Measurements from ENCODE around the gene ZBTB46. TPM values are rescaled to one million over a fixed set of nuclear protein-coding genes. Genes with fewer than 3 reads are reported as not detected.

The ZBTB46 gene
- total RNA-seq, 1 donor: 0.36 TPM

DNA sequence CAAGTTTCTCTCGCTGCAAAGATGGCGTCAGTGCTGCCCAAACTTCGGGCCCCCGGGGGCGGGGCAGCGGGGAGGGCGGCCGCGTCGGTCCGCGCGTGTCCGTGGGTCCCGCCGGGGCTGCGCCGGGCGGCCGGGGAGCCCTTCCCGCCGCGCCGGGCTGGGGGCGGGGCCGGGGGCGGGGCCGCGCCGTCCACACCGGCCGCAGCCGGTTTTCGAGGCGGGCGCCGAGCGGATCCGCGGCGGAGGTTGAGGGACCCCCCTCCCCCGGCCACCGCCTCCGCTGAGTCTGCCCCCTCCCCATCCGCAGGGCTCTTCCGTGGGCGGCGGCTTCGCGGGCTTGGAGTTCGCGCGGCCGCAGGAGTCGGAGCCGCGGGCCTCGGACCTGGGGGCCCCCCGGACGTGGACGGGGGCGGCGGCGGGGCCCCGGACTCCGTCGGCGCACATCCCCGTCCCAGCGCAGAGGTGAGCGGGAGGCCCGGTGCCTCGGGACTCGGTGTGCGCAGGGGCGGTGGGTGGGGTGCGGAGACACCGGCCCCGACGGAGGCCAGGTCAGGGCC lies 90.9 kb downstream of the ZBTB46 start:
- Histone ChIP-seq H3K4me2 (ENCODE audit: insufficient read depth, low read length) (peak overlapping the region; percentile 89), H3K4me1 (ENCODE audit: insufficient read depth, low read length) (peaks cover 9% of the 10 kb centered on the region), H4K20me1 (ENCODE audit: insufficient read depth, low read length) (peaks cover 9% of the 10 kb centered on the region), H3K36me3 (ENCODE audit: insufficient read depth, low read length) (peaks cover 26% of the 10 kb centered on the region), H3K79me2 (ENCODE audit: insufficient read depth, low read length) (peaks cover 4% of the 10 kb centered on the region), H2AFZ (ENCODE audit: low read length) (no peak overlapping the region), H3K27me3 (ENCODE audit: insufficient read depth, low read length) (no peaks in the 10 kb centered on the region), H3K27ac (ENCODE audit: low read depth, low read length) (peak overlapping the region; percentile 54), H3K9me3 (ENCODE audit: low read depth, low read length) (no peaks in the 10 kb centered on the region), H3K4me3 (ENCODE audit: insufficient read depth, low read length) (peak overlapping the region; percentile 77)
- TF ChIP-seq, protein P1, sequence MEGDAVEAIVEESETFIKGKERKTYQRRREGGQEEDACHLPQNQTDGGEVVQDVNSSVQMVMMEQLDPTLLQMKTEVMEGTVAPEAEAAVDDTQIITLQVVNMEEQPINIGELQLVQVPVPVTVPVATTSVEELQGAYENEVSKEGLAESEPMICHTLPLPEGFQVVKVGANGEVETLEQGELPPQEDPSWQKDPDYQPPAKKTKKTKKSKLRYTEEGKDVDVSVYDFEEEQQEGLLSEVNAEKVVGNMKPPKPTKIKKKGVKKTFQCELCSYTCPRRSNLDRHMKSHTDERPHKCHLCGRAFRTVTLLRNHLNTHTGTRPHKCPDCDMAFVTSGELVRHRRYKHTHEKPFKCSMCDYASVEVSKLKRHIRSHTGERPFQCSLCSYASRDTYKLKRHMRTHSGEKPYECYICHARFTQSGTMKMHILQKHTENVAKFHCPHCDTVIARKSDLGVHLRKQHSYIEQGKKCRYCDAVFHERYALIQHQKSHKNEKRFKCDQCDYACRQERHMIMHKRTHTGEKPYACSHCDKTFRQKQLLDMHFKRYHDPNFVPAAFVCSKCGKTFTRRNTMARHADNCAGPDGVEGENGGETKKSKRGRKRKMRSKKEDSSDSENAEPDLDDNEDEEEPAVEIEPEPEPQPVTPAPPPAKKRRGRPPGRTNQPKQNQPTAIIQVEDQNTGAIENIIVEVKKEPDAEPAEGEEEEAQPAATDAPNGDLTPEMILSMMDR (IDR thresholded peaks at IDR 0.05; ENCODE audit: extremely low read depth, low read depth, low read length): no peak
- peak; percentile 98 for DNase-seq (ENCODE audit: insufficient read length, low spot score, missing footprints)

DNA sequence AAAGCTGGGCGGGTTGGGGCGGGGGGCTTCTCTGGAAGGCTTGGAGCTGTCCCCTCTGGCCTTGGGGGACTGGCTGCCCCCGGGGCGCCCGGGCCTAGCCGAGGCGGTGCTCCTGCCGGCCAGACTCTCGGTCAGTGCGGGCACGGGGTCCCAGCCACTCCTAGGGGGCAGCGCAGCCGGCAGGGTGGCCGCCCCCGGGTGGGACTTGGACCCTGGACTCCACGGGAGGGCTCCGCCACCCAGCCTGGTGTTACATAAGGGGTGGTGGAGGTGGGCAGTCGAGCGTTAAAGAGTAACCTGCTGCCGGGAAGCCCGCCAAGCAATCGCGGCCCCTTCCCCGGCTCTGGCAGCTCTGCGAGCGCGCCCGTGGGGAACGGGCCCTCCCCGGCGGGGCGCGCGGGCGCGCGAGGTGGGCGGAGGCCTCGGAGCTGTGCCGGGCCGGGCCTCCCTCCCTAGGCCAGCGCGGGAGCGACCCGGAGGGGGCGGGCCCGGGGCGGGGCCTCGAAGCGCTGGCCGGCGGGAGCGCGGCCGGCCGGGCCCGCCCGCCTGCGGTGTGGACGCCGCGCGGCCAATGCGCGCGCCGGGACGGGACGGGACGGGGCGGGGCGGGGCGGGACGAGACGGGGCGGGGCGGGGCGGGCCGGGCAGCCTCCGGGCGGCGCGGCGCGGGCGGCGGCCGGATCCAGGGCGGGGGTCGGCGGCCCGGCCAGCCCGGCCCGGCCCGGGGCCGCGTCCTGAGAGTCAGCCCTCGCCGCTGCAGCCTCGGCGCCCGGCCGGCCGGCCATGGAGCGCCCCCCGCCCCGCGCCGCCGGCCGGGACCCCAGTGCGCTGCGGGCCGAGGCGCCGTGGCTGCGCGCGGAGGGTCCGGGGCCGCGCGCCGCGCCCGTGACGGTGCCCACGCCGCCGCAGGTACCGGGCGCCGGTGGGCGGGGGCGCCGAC lies 91.7 kb downstream of the ZBTB46 start, which contains the start of gene SLC2A4RG:
TSS of gene SLC2A4RG (plus strand) at position 647 of the 940 bp plus-strand sequence. CDS start at position 784, 137 bp downstream.
- peak; percentile 100 for DNase-seq (ENCODE audit: insufficient read length, low spot score, missing footprints)
- H3K27me3 ChIP-seq (ENCODE audit: insufficient read depth, low read length): no peaks in the 10 kb centered on the region
- H3K36me3 ChIP-seq (ENCODE audit: insufficient read depth, low read length): peaks cover 26% of the 10 kb centered on the region
- TF ChIP-seq, protein P1 (IDR thresholded peaks at IDR 0.05; ENCODE audit: extremely low read depth, low read depth, low read length): no peak
- H3K27ac ChIP-seq (ENCODE audit: low read depth, low read length): peak within 1 kb of the TSS; percentile 54
- peaks cover 9% of the 10 kb centered on the region for H3K4me1 ChIP-seq (ENCODE audit: insufficient read depth, low read length)
- no peaks in the 10 kb centered on the region for H3K9me3 ChIP-seq (ENCODE audit: low read depth, low read length)
- H3K79me2 ChIP-seq (ENCODE audit: insufficient read depth, low read length): peaks cover 4% of the 10 kb centered on the region
- peaks cover 12% of the 10 kb centered on the region for H4K20me1 ChIP-seq (ENCODE audit: insufficient read depth, low read length)
- H2AFZ ChIP-seq (ENCODE audit: low read length): no peak within 1 kb of the TSS
- H3K4me2 ChIP-seq (ENCODE audit: insufficient read depth, low read length): peak within 1 kb of the TSS; percentile 89
- H3K4me3 ChIP-seq (ENCODE audit: insufficient read depth, low read length): peak within 1 kb of the TSS; percentile 77

DNA sequence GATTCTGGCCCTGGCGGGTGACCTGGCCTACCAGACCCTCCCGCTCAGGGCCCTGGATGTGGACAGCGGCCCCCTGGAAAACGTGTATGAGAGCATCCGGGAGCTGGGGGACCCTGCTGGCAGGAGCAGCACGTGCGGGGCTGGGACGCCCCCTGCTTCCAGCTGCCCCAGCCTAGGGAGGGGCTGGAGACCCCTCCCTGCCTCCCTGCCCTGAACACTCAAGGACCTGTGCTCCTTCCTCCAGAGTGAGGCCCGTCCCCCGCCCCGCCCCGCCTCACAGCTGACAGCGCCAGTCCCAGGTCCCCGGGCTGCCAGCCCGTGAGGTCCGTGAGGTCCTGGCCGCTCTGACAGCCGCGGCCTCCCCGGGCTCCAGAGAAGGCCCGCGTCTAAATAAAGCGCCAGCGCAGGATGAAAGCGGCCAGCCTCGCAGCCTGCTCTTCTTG lies 92.4 kb downstream of the ZBTB46 start:
- peaks cover 26% of the 10 kb centered on the region for H3K36me3 ChIP-seq (ENCODE audit: insufficient read depth, low read length)
- H3K27me3 ChIP-seq (ENCODE audit: insufficient read depth, low read length): no peaks in the 10 kb centered on the region
- peak; percentile 92 for DNase-seq (ENCODE audit: insufficient read length, low spot score, missing footprints)
- H3K9me3 ChIP-seq (ENCODE audit: low read depth, low read length): no peaks in the 10 kb centered on the region
- H2AFZ ChIP-seq (ENCODE audit: low read length): no peak overlapping the region
- TF ChIP-seq, protein P1 (IDR thresholded peaks at IDR 0.05; ENCODE audit: extremely low read depth, low read depth, low read length): no peak
- H3K4me2 ChIP-seq (ENCODE audit: insufficient read depth, low read length): peak overlapping the region; percentile 77
- no peak overlapping the region for H3K27ac ChIP-seq (ENCODE audit: low read depth, low read length)
- H3K4me1 ChIP-seq (ENCODE audit: insufficient read depth, low read length): peaks cover 9% of the 10 kb centered on the region
- no peak overlapping the region for H3K4me3 ChIP-seq (ENCODE audit: insufficient read depth, low read length)
- H4K20me1 ChIP-seq (ENCODE audit: insufficient read depth, low read length): peaks cover 19% of the 10 kb centered on the region
- H3K79me2 ChIP-seq (ENCODE audit: insufficient read depth, low read length): peaks cover 4% of the 10 kb centered on the region
